ENCODE results near the gene TRAPPC5.

TRAPPC5 gene

DNA sequence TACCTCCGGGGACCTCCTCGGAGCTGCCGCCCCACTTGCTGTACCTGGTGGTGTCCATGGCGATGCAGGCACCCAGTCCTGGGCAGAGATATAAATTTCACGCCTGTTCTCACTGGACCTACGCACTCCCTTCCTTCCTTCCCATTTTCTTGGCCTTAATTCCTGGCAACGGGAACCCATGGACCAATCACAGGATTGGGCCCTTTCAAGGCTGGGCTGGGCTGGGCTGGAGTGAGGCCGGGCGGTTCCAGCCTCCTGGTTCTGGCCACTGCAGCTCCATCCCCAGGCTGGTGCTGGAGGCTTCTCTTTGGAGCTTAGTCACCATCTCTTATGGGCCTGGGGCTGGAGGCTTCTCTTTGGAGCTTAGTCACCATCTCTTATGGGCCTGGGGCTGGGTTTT is 51.4 kb downstream of the TRAPPC5 start, which contains the start of gene CLEC4G:
TSS of gene CLEC4G (minus strand) at position 66 of the 400 bp plus-strand sequence. CDS start at position 58, 8 bp downstream.
- TF ChIP-seq, protein P1, sequence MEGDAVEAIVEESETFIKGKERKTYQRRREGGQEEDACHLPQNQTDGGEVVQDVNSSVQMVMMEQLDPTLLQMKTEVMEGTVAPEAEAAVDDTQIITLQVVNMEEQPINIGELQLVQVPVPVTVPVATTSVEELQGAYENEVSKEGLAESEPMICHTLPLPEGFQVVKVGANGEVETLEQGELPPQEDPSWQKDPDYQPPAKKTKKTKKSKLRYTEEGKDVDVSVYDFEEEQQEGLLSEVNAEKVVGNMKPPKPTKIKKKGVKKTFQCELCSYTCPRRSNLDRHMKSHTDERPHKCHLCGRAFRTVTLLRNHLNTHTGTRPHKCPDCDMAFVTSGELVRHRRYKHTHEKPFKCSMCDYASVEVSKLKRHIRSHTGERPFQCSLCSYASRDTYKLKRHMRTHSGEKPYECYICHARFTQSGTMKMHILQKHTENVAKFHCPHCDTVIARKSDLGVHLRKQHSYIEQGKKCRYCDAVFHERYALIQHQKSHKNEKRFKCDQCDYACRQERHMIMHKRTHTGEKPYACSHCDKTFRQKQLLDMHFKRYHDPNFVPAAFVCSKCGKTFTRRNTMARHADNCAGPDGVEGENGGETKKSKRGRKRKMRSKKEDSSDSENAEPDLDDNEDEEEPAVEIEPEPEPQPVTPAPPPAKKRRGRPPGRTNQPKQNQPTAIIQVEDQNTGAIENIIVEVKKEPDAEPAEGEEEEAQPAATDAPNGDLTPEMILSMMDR (IDR thresholded peaks at IDR 0.05; ENCODE audit: borderline replicate concordance, insufficient read depth, low read depth, low read length) = no peak
- no peak within 1 kb of the TSS for H3K4me3 ChIP-seq (ENCODE audit: low read depth, low read length)

GRCh38 chr19:7733376-7733775 is 52.7 kb downstream of the TRAPPC5 start:
- no peak overlapping the region for H3K4me3 ChIP-seq (ENCODE audit: low read depth, low read length)
- TF ChIP-seq, protein P1 (IDR thresholded peaks at IDR 0.05; ENCODE audit: borderline replicate concordance, insufficient read depth, low read depth, low read length) = no peak

- no peak overlapping the region for H3K4me3 ChIP-seq (ENCODE audit: low read depth, low read length)
- TF ChIP-seq, protein P1 (IDR thresholded peaks at IDR 0.05; ENCODE audit: borderline replicate concordance, insufficient read depth, low read depth, low read length) = no peak
Observed at GRCh38 chr19:7734220-7735203, 53.9 kb downstream of the TRAPPC5 start.

- TF ChIP-seq, protein P1 (IDR thresholded peaks at IDR 0.05; ENCODE audit: borderline replicate concordance, insufficient read depth, low read depth, low read length) = no peak
- H3K4me3 ChIP-seq (ENCODE audit: low read depth, low read length) = no peak overlapping the region
Observed at GRCh38 chr19:7736148-7736547, 55.5 kb downstream of the TRAPPC5 start.

GRCh38 chr19:7737215-7737614 is 56.6 kb downstream of the TRAPPC5 start:
- TF ChIP-seq, protein P1 (IDR thresholded peaks at IDR 0.05; ENCODE audit: borderline replicate concordance, insufficient read depth, low read depth, low read length) = no peak
- H3K4me3 ChIP-seq (ENCODE audit: low read depth, low read length) = no peak overlapping the region
